K562 (cell line): ENCODE data around the gene RFESD. TPM values are rescaled to one million over a fixed set of nuclear protein-coding genes. Genes with fewer than 3 reads are reported as not detected.

ENCODE experiments used
- ASH1L ChIP-seq: fragments of 450-650 bp; IDR thresholded peaks from 2 replicates; pipeline ENCODE4 v1.6.1; 2018; ENCODE audit warnings: borderline replicate concordance, mild to moderate bottlenecking, low read depth; ENCODE audit not compliant: partially characterized antibody
- KDM5B ChIP-seq: fragments of 200-600 bp; sonication (generic); IDR thresholded peaks from 2 replicates; pipeline ENCODE4 v1.6.1; 2012; ENCODE audit warnings: low read depth, mild to moderate bottlenecking, moderate library complexity, low read length, control low read depth, inconsistent platforms; ENCODE audit not compliant: insufficient replicate concordance
- MBD2 ChIP-seq: sonication (generic); IDR thresholded peaks from 2 replicates; pipeline ENCODE4 v1.6.1; 2016; ENCODE audit warnings: low read depth, borderline replicate concordance
- MEF2A ChIP-seq: IDR thresholded peaks from 2 replicates; pipeline ENCODE4 v1.6.1; 2011; ENCODE audit warnings: low read depth, mild to moderate bottlenecking, low read length, moderate library complexity; ENCODE audit not compliant: control insufficient read depth
- MYNN ChIP-seq, 2 experiments: sonication (generic); formaldehyde crosslinking in 1 of 2; IDR thresholded peaks; 2 replicates each; pipeline versions ENCODE4 v1.5.0 to v1.6.1; 2016 to 2020; ENCODE audit warnings: antibody characterized with exemption in 1 of 2, missing genetic modification reagents in 1 of 2
- NBN ChIP-seq: fragments of 450-650 bp; IDR thresholded peaks from 2 replicates; pipeline ENCODE4 v1.6.1; 2016; ENCODE audit warnings: low read depth, mild to moderate bottlenecking
- NFIX ChIP-seq: fragments of 250-450 bp; sonication (Bioruptor Pico); IDR thresholded peaks from 2 replicates; pipeline ENCODE4 v1.4.0; 2020; ENCODE audit warnings: low read depth, mild to moderate bottlenecking, moderate library complexity
- OTX1 ChIP-seq: fragments of 450-650 bp; formaldehyde crosslinking; IDR thresholded peaks from 2 replicates; pipeline ENCODE4 v1.4.0; 2022; ENCODE audit warnings: mild to moderate bottlenecking
- SRF ChIP-seq, 2 experiments: fragments of 250-450, 450-650 bp in 1 of 2; sonication (Bioruptor Pico) in 1 of 2; sonication (generic) in 1 of 2; formaldehyde crosslinking; IDR thresholded peaks; 2 replicates each; pipeline versions ENCODE4 v1.5.0 to v1.5.1; 2020 to 2022; ENCODE audit warnings: mild to moderate bottlenecking in 1 of 2, missing genetic modification reagents in 1 of 2
- ZBTB7A ChIP-seq: IDR thresholded peaks from 2 replicates; pipeline ENCODE4 v1.6.1; 2011; ENCODE audit warnings: low read depth, mild to moderate bottlenecking, low read length, moderate library complexity, borderline replicate concordance; ENCODE audit not compliant: control insufficient read depth
- ZNF197 ChIP-seq: fragments of 200-800 bp; sonication (Bioruptor generic); IDR thresholded peaks from 2 replicates; pipeline ENCODE4 v1.6.1; 2016; ENCODE audit warnings: low read depth, missing genetic modification characterization, missing compliant biosample characterization
- polyA plus RNA-seq, 8 experiments: library from polyadenylated mRNA; depleted of rRNA in 4 of 8; stranded (reverse) in 5 of 8; unstranded in 3 of 8; fragments of >200 nt; fragmentation: Nextera tagmentation in 2 of 8; fragmentation: Illumina TruSeq in 1 of 8; extraction: Ambion mirVana in 2 of 8; extraction: Trizol in 1 of 8; gene quantifications; 2 replicates each; pipeline versions ENCODE4 v1.2.1 to v1.2.3, GENCODE V29; 2011 to 2014; ENCODE audit warnings: inconsistent platforms in 1 of 8, missing spikeins in 1 of 8
- total RNA-seq, 7 experiments: library from RNA; depleted of rRNA in 6 of 7; stranded (reverse); fragments of >200 nt in 6 of 7; fragmentation: Illumina TruSeq in 2 of 7; extraction: Trizol in 2 of 7; gene quantifications; 2 replicates each; pipeline versions ENCODE4 v1.2.1 to v1.2.3, GENCODE V29; 2011 to 2021; ENCODE audit warnings: low replicate concordance in 1 of 7
- TF ChIP-seq, protein P1 (sequence below): fragments of 250-450 bp; sonication (Bioruptor Pico); IDR thresholded peaks from 2 replicates; pipeline ENCODE4 v1.5.0; 2020; ENCODE audit warnings: mild to moderate bottlenecking, borderline replicate concordance
- TF ChIP-seq, protein P2 (sequence below): fragments of 450-650 bp; IDR thresholded peaks from 2 replicates; pipeline ENCODE4 v1.6.1; 2016; ENCODE audit warnings: low read depth
- TF ChIP-seq, protein P3 (sequence below): fragments of 450-650 bp; IDR thresholded peaks from one replicate; pipeline ENCODE4 v1.6.1; 2018; ENCODE audit warnings: mild to moderate bottlenecking, moderate library complexity; ENCODE audit not compliant: partially characterized antibody

RFESD gene
- total and polyA plus RNA-seq, 9 of the 15 experiments (the other 6 are each of a cell fraction or from before 2014, with no cell fraction given) = 62.3 to 600 (median 140) TPM

DNA sequence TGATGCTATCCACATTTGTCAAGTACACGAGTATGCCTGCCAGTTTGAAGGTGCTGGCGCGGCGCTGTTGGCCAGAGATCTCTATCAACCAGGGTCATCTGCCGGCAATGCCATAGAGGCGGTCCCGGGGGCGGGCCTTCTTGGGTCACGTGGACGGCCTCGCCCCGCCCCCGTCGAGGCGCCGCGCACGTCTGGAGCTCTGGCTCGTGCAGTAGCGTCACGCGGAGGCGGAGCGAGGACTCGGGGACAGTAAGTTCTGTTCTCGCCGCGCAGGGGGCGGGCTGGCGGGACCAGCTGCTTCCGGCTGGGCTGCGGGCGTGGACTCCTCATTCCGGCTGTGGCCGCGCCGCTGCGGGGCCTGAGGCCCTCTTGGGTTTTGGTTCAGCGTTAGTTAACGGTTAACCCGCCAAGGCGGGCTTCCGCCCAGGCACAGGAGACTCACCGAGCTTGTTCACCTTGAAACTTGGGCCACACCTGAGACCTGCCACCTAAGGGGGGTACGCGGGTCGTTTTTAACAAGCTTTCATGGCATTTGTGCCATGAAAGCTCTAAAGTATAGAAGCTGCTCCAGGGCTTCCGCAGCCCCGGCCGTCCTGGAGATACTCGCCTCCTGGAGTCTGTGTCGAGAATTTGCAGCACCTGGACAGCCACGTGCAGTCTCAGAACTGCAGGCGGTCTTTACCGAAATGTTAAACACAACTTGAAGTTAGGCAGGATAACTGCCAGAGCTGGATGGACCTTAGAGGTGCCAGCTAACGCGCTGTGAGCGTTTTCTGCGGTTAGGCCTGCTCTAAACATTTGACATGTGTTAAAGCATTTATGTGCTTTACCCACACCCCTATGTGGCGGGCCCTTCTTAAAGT is at the start of gene RFESD (continued):
- TF ChIP-seq MBD2 (peak; percentile 59; the same call in 1 of the 2 replicates), ASH1L (no peak), KDM5B (peak; percentile 56), OTX1 (no peak), NBN (no peak), SRF (CRISPR knock-in tag; IDR thresholded peaks at IDR 0.05) (peak in 1 of 2 experiments; percentile 60; a peak in 1 of 4 replicates), MEF2A (no peak), MYNN (IDR thresholded peaks at IDR 0.05) (no peak), MYNN (CRISPR knock-in tag; IDR thresholded peaks at IDR 0.05) (no peak), ZBTB7A (peak; percentile 69; the same call in 1 of the 2 replicates), ZNF197 (CRISPR knock-in tag) (no peak), NFIX (CRISPR knock-in tag) (no peak)
- TF ChIP-seq, protein P1, sequence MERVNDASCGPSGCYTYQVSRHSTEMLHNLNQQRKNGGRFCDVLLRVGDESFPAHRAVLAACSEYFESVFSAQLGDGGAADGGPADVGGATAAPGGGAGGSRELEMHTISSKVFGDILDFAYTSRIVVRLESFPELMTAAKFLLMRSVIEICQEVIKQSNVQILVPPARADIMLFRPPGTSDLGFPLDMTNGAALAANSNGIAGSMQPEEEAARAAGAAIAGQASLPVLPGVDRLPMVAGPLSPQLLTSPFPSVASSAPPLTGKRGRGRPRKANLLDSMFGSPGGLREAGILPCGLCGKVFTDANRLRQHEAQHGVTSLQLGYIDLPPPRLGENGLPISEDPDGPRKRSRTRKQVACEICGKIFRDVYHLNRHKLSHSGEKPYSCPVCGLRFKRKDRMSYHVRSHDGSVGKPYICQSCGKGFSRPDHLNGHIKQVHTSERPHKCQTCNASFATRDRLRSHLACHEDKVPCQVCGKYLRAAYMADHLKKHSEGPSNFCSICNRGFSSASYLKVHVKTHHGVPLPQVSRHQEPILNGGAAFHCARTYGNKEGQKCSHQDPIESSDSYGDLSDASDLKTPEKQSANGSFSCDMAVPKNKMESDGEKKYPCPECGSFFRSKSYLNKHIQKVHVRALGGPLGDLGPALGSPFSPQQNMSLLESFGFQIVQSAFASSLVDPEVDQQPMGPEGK (CRISPR knock-in tag) = no peak
- TF ChIP-seq, protein P2, sequence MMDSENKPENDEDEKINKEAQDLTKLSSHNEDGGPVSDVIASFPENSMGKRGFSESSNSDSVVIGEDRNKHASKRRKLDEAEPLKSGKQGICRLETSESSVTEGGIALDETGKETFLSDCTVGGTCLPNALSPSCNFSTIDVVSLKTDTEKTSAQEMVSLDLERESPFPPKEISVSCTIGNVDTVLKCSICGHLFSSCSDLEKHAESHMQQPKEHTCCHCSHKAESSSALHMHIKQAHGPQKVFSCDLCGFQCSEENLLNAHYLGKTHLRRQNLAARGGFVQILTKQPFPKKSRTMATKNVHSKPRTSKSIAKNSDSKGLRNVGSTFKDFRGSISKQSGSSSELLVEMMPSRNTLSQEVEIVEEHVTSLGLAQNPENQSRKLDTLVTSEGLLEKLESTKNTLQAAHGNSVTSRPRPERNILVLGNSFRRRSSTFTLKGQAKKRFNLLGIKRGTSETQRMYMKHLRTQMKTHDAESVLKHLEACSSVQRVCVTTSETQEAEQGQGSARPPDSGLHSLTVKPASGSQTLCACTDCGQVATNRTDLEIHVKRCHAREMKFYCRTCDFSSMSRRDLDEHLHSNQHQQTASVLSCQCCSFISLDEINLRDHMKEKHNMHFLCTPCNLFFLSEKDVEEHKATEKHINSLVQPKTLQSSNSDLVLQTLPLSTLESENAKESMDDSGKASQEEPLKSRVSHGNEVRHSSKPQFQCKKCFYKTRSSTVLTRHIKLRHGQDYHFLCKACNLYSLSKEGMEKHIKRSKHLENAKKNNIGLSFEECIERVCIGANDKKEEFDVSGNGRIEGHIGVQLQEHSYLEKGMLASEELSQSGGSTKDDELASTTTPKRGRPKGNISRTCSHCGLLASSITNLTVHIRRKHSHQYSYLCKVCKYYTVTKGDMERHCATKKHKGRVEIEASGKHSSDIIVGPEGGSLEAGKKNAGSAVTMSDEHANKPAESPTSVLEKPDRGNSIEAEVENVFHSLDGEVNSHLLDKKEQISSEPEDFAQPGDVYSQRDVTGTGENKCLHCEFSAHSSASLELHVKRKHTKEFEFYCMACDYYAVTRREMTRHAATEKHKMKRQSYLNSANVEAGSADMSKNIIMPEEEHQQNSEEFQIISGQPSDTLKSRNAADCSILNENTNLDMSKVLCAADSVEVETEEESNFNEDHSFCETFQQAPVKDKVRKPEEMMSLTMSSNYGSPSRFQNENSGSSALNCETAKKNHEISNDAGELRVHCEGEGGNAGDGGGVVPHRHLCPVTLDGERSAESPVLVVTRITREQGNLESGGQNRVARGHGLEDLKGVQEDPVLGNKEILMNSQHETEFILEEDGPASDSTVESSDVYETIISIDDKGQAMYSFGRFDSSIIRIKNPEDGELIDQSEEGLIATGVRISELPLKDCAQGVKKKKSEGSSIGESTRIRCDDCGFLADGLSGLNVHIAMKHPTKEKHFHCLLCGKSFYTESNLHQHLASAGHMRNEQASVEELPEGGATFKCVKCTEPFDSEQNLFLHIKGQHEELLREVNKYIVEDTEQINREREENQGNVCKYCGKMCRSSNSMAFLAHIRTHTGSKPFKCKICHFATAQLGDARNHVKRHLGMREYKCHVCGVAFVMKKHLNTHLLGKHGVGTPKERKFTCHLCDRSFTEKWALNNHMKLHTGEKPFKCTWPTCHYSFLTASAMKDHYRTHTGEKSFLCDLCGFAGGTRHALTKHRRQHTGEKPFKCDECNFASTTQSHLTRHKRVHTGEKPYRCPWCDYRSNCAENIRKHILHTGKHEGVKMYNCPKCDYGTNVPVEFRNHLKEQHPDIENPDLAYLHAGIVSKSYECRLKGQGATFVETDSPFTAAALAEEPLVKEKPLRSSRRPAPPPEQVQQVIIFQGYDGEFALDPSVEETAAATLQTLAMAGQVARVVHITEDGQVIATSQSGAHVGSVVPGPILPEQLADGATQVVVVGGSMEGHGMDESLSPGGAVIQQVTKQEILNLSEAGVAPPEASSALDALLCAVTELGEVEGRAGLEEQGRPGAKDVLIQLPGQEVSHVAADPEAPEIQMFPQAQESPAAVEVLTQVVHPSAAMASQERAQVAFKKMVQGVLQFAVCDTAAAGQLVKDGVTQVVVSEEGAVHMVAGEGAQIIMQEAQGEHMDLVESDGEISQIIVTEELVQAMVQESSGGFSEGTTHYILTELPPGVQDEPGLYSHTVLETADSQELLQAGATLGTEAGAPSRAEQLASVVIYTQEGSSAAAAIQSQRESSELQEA = no peak
- TF ChIP-seq, protein P3, sequence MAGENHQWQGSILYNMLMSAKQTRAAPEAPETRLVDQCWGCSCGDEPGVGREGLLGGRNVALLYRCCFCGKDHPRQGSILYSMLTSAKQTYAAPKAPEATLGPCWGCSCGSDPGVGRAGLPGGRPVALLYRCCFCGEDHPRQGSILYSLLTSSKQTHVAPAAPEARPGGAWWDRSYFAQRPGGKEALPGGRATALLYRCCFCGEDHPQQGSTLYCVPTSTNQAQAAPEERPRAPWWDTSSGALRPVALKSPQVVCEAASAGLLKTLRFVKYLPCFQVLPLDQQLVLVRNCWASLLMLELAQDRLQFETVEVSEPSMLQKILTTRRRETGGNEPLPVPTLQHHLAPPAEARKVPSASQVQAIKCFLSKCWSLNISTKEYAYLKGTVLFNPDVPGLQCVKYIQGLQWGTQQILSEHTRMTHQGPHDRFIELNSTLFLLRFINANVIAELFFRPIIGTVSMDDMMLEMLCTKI = no peak
